Suprapubic skin (tissue), 4 donors: ENCODE measurements around the gene SCAPER.

Experiments
- EP300 ChIP-seq: sonication (generic); formaldehyde crosslinking; IDR thresholded peaks from one replicate; pipeline ENCODE4 v1.6.1; 2017; ENCODE audit warnings: antibody characterized with exemption
- POLR2AphosphoS5 ChIP-seq, 3 donors: sonication (generic); formaldehyde crosslinking; IDR thresholded peaks; one replicate each; pipeline ENCODE4 v1.6.1; 2017; ENCODE audit warnings: antibody characterized with exemption in 3 of 3
- TF ChIP-seq, protein P1 (sequence below), 2 donors: fragments of 200-600 bp in 1 of 2; fragments of 450-650 bp in 1 of 2; sonication (generic) in 1 of 2; IDR thresholded peaks; one replicate each; pipeline ENCODE4 v1.5.1; 2016 to 2019; ENCODE audit warnings: antibody characterized with exemption in 2 of 2, mild to moderate bottlenecking in 1 of 2, moderate library complexity in 1 of 2

DNA sequence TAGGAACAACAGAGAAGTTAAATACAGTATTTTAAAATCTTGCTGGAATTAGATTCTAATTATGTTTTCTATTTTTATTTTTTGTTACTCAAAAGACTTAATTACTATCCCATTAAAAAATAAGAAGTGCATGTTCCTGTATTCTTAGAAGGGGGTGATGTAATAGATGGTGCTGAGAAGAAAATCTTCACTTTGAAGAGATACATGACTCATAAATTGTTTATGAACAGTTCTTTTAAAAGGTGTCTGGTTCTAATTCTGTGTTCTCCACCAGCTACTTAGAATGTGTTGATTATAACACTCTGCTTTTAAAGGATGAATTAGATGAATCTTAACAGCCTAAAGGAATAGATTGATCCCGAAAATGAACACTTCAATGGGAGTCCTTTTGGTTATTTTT, 34.6 kb upstream of the SCAPER start:
- TF ChIP-seq EP300 (no peak), POLR2AphosphoS5 (IDR thresholded peaks at IDR 0.05) (no peak)
- TF ChIP-seq, protein P1, sequence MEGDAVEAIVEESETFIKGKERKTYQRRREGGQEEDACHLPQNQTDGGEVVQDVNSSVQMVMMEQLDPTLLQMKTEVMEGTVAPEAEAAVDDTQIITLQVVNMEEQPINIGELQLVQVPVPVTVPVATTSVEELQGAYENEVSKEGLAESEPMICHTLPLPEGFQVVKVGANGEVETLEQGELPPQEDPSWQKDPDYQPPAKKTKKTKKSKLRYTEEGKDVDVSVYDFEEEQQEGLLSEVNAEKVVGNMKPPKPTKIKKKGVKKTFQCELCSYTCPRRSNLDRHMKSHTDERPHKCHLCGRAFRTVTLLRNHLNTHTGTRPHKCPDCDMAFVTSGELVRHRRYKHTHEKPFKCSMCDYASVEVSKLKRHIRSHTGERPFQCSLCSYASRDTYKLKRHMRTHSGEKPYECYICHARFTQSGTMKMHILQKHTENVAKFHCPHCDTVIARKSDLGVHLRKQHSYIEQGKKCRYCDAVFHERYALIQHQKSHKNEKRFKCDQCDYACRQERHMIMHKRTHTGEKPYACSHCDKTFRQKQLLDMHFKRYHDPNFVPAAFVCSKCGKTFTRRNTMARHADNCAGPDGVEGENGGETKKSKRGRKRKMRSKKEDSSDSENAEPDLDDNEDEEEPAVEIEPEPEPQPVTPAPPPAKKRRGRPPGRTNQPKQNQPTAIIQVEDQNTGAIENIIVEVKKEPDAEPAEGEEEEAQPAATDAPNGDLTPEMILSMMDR (IDR thresholded peaks at IDR 0.05): no peak
